ENCODE measurements around the gene TCERG1.

GRCh38 chr5:146514575-146514974 lies 67.4 kb downstream of the TCERG1 start:
- no peak for TF ChIP-seq CTCF (IDR thresholded peaks at IDR 0.05)
- no peak for TF ChIP-seq POLR2AphosphoS5 (IDR thresholded peaks at IDR 0.05)
- no peak for TF ChIP-seq POLR2A (IDR thresholded peaks at IDR 0.05; ENCODE audit: low read depth)
- TF ChIP-seq EP300 (IDR thresholded peaks at IDR 0.05) = no peak

Data from esophagus muscularis mucosa (tissue), 4 donors.